MM.1S (cell line): ENCODE data around the gene ANKRD24.

Source experiments
- DNase-seq: peaks from one replicate; pipeline ENCODE4 v3.0.0-alpha.2; 2015
- H2AFZ ChIP-seq: fragments of 300-600 bp; sonication (generic); 2 replicates; pipeline ENCODE4 v1.6.0; 2016; ENCODE audit warnings: antibody characterized with exemption, low read length
- H3F3A ChIP-seq: fragments of 300-600 bp; sonication (generic); 2 replicates; pipeline ENCODE4 v1.6.1; 2016; ENCODE audit warnings: mild to moderate bottlenecking, antibody characterized with exemption, low read length, moderate library complexity, mixed read lengths; ENCODE audit not compliant: insufficient read depth
- H3K27ac ChIP-seq: fragments of 300-600 bp; sonication (generic); 2 replicates; pipeline ENCODE4 v1.5.1; 2016; ENCODE audit warnings: mild to moderate bottlenecking, low read length
- H3K27me3 ChIP-seq: fragments of 300-600 bp; sonication (generic); replicated peaks from 2 replicates; pipeline ENCODE4 v1.6.0; 2016; ENCODE audit warnings: low read length; ENCODE audit not compliant: insufficient read depth
- H3K36me3 ChIP-seq: fragments of 300-600 bp; sonication (generic); replicated peaks from 2 replicates; pipeline ENCODE4 v1.6.1; 2016; ENCODE audit warnings: mild to moderate bottlenecking, low read length, mixed read lengths; ENCODE audit not compliant: insufficient read depth
- H3K4me1 ChIP-seq: fragments of 300-600 bp; sonication (generic); 2 replicates; pipeline ENCODE4 v1.6.1; 2016; ENCODE audit warnings: low read length, mixed read lengths
- H3K4me2 ChIP-seq: fragments of 300-600 bp; sonication (generic); 2 replicates; pipeline ENCODE4 v1.6.0; 2016; ENCODE audit warnings: low read depth, low read length
- H3K4me3 ChIP-seq: fragments of 300-600 bp; sonication (generic); 2 replicates; pipeline ENCODE4 v1.5.1; 2016; ENCODE audit warnings: low read length, mixed read lengths
- H3K79me2 ChIP-seq: fragments of 300-600 bp; sonication (generic); 2 replicates; pipeline ENCODE4 v1.6.1; 2016; ENCODE audit warnings: mixed run types, low read length, mixed read lengths
- H3K9ac ChIP-seq: fragments of 300-600 bp; sonication (generic); 2 replicates; pipeline ENCODE4 v1.6.1; 2016; ENCODE audit warnings: low read length, mixed read lengths
- H3K9me2 ChIP-seq: fragments of 300-600 bp; sonication (generic); replicated peaks from 2 replicates; pipeline ENCODE4 v1.6.1; 2016; ENCODE audit warnings: mild to moderate bottlenecking, low read length, mixed read lengths; ENCODE audit not compliant: insufficient read depth
- H3K9me3 ChIP-seq: fragments of 300-600 bp; sonication (generic); replicated peaks from 2 replicates; pipeline ENCODE4 v1.6.1; 2016; ENCODE audit warnings: mild to moderate bottlenecking, low read length, mixed read lengths; ENCODE audit not compliant: insufficient read depth
- H4K20me1 ChIP-seq: fragments of 300-600 bp; sonication (generic); 2 replicates; pipeline ENCODE4 v1.6.1; 2016; ENCODE audit warnings: mild to moderate bottlenecking, low read length, moderate library complexity, mixed read lengths; ENCODE audit not compliant: insufficient read depth
- CTCF ChIP-seq: fragments of 300-600 bp; sonication (generic); IDR thresholded peaks from 2 replicates; pipeline ENCODE4 v1.5.1; 2016; ENCODE audit warnings: antibody characterized with exemption, low read length, mixed read lengths
- EZH2 ChIP-seq: fragments of 300-600 bp; sonication (generic); optimal IDR thresholded peaks from 2 replicates; pipeline ENCODE3; 2017; ENCODE audit warnings: low read depth, mild to moderate bottlenecking, antibody characterized with exemption, low read length, mixed read lengths
- EZH2phosphoT487 ChIP-seq: fragments of 300-600 bp; sonication (generic); IDR thresholded peaks from 2 replicates; pipeline ENCODE4 v1.6.1; 2018; ENCODE audit warnings: antibody characterized with exemption, low read length

ANKRD24 gene

DNA sequence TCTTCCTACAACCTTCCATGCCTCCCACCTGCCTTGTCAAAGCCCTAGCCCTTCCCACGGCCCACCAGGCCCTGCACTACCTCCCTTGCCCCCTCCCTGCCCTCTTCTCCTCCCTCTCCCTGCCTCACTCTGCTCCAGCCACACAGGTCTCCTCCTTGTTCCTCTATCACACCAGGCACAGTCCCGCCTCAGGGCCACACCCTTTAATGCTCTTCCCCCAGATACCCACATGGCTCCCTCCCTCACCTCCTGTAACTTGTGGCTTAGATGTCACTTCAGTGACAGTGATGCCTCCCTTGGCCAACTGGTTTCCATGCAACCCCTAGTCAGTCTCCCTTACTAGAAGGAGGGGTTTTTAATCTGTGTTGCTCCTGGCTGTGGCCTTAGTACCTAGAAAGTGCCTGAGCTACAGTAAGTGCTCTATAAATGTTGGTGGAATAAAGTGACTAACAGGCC is 1.4 kb upstream of the ANKRD24 start:
- H3K27ac ChIP-seq = no peak overlapping the region
- 0 out of 2 replicates have a peak overlapping the region, but pooled peaks have one; percentile 99 for H3K4me3 ChIP-seq
- H3K9ac ChIP-seq = no peak overlapping the region

DNA sequence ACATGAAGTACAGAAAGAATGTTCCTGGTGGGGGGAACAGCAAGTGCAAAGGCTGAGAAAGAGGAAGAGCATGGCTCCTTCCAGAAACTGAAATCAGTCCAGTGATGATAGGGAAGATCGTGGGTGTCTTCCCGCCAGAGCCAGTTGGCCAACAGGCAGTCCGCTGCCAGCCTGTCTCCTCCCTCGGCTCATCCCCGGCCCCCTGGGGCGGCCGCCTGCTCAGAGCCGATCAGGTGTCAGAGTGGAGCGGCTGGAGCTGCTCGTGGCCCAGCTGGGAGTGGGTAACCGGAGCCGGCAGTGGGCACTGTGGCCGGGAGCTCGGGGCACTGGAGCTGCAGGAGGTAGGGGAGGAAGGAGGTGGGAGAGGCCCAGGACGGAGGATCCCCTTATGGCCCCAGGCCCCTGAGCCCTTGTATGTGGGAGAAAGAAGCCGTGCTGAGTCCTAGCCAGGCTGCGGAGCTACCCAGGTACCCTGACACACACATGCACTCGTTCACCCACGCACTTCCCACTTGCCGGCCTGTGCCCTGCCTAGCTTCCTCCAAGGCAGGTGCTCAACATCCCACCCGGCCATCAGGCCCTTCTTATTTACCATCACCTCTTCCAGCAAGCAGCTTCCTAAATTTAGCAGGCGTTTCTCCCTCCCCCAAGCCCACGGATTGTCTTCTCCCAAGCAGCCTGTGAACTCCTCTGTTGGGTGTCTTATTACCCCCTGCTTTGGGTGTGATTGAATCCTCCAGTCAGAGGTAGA is 1.7 kb downstream of the ANKRD24 start:
- no peak overlapping the region for H3K9ac ChIP-seq
- no peak for DNase-seq
- H3K27me3 ChIP-seq = peaks cover 26% of the 10 kb centered on the region
- peaks cover 14% of the 10 kb centered on the region for H3K4me1 ChIP-seq
- no peaks in the 10 kb centered on the region for H3K36me3 ChIP-seq
- no peaks in the 10 kb centered on the region for H3K9me3 ChIP-seq
- no peak overlapping the region for H3K4me2 ChIP-seq
- peaks cover 20% of the 10 kb centered on the region for H3K79me2 ChIP-seq
- H2AFZ ChIP-seq = no peak overlapping the region
- no peaks in the 10 kb centered on the region for H4K20me1 ChIP-seq
- no peak for TF ChIP-seq EZH2phosphoT487
- TF ChIP-seq CTCF = no peak
- no peak for TF ChIP-seq EZH2
- no peaks in the 10 kb centered on the region for H3F3A ChIP-seq
- H3K9me2 ChIP-seq = no peaks in the 10 kb centered on the region
- no peak overlapping the region for H3K27ac ChIP-seq
- no peak overlapping the region for H3K4me3 ChIP-seq

More for the DNA sequence above, 1.4 kb upstream of the ANKRD24 start:
- Histone ChIP-seq H3K4me1 (peaks cover 14% of the 10 kb centered on the region), H4K20me1 (no peaks in the 10 kb centered on the region), H3K9me2 (no peaks in the 10 kb centered on the region), H3K36me3 (no peaks in the 10 kb centered on the region), H3K27me3 (peaks cover 5% of the 10 kb centered on the region; the same call in 1 of the 2 replicates), H3K9me3 (no peaks in the 10 kb centered on the region), H3K4me2 (peak overlapping the region; percentile 81), H2AFZ (no peak overlapping the region), H3K79me2 (peaks cover 20% of the 10 kb centered on the region), H3F3A (no peaks in the 10 kb centered on the region)
- TF ChIP-seq EZH2 (no peak), CTCF (no peak), EZH2phosphoT487 (no peak)
- DNase-seq = no peak

- Histone ChIP-seq H3K79me2 (peaks cover 20% of the 10 kb centered on the region), H4K20me1 (no peaks in the 10 kb centered on the region), H3K9me2 (no peaks in the 10 kb centered on the region), H3K27ac (no peak overlapping the region), H3K4me3 (no peak overlapping the region), H3K4me2 (no peak overlapping the region), H3F3A (no peaks in the 10 kb centered on the region), H3K27me3 (peaks cover 33% of the 10 kb centered on the region), H3K9ac (no peak overlapping the region), H3K36me3 (no peaks in the 10 kb centered on the region), H3K4me1 (peaks cover 14% of the 10 kb centered on the region), H3K9me3 (no peaks in the 10 kb centered on the region), H2AFZ (no peak overlapping the region)
- TF ChIP-seq EZH2phosphoT487 = no peak
- TF ChIP-seq EZH2 = no peak
- no peak for TF ChIP-seq CTCF
- no peak for DNase-seq
Measured at GRCh38 chr19:4184718-4185352, 2.3 kb downstream of the ANKRD24 start.
